ENCODE data around the gene CDH19. TPM values are rescaled to one million over a fixed set of nuclear protein-coding genes. Genes with fewer than 3 reads are reported as not detected.
A peak's percentile ranks its signal among the peaks of the same experiment; 100 is the strongest.
"Not testable (repeated sequence)": the region's sequence is repeated elsewhere in the genome, so short reads cannot be mapped to it uniquely, and the experiment has no call there.

The CDH19 gene
- total RNA-seq, 2 experiments from 2014 or later = not detected

DNA sequence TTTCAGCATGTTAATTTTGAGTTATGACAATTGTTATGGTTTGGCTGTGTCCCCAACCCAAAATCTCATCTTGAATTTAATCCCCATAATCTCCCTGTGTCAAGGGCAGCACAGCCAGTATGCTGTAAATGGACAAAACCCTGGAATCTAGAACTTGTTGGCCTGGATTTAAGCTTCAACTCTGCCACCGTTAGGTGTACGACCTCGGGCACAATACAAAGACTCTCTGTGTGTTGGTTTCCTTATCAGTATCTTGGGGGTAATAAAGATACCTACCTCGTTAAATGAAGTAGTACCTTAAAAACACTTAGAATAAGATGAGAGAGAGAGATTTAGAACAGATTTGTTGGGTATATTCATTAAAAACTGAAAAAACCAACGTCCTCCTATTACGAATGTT, 106.5 kb downstream of the CDH19 start:
- H3K4me3 Mint-ChIP-seq = no peak overlapping the region
- DNase-seq = no peak
- H3K4me1 Mint-ChIP-seq (ENCODE audit: low read depth) = no peaks in the 10 kb centered on the region
- no peaks in the 10 kb centered on the region for H3K27me3 Mint-ChIP-seq (ENCODE audit: low read depth)
- no peak overlapping the region for H3K27ac Mint-ChIP-seq
- peaks cover 3% of the 10 kb centered on the region for H3K9me3 Mint-ChIP-seq
- intact Hi-C loops (cut with micrococcal nuclease) = no loop called here
- CTCF ChIA-PET = interaction anchor here (0.7 kb wide), 1 partner anchor 357 kb away, joined by 3 read pairs; no protein-coding TSS in a partner anchor
- H3K36me3 Mint-ChIP-seq (ENCODE audit: low read depth) = no peaks in the 10 kb centered on the region

- no peaks in the 10 kb centered on the region for H3K27me3 Mint-ChIP-seq (ENCODE audit: low read depth)
- no peak overlapping the region for H3K4me3 Mint-ChIP-seq
- H3K27ac Mint-ChIP-seq = no peak overlapping the region
- no peaks in the 10 kb centered on the region for H3K36me3 Mint-ChIP-seq (ENCODE audit: low read depth)
- H3K9me3 Mint-ChIP-seq = peaks cover 1% of the 10 kb centered on the region
- peak; percentile 33 for DNase-seq
- H3K4me1 Mint-ChIP-seq (ENCODE audit: low read depth) = no peaks in the 10 kb centered on the region
- intact Hi-C loops (cut with micrococcal nuclease) = no loop called here
- CTCF ChIA-PET = no interaction called here
These were observed 108.0 kb downstream of the CDH19 start for GRCh38 chr18:66495844-66496243.

GRCh38 chr18:66473882-66474281, 130.0 kb downstream of the CDH19 start:
- CTCF ChIA-PET = no interaction called here

DNA sequence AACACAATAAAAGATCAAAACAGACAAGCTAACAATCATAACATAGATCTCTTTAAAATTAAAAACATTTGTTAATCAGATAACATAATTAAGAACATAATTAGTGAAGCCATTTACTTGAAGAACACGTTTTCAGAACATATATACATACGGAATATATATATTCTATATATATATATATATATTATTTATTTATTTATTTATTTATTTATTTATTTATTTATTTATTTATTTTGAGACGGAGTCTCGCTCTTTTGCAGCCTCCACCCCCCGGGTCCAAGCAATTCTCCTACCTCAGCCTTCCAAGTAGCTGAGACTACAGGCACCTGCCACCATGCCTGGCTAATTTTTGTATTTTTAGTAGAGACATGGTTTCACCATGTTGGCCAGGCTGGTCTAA, 137.7 kb downstream of the CDH19 start:
- intact Hi-C loops (cut with micrococcal nuclease); DNase-seq; H3K4me3 Mint-ChIP-seq; H3K9me3 Mint-ChIP-seq; H3K27me3 Mint-ChIP-seq (ENCODE audit: low read depth); H3K4me1 Mint-ChIP-seq (ENCODE audit: low read depth); H3K36me3 Mint-ChIP-seq (ENCODE audit: low read depth); CTCF ChIA-PET; H3K27ac Mint-ChIP-seq: not testable (repeated sequence)

More at GRCh38 chr18:66473882-66474281, 130.0 kb downstream of the CDH19 start:
- no peak for DNase-seq
- H3K36me3 Mint-ChIP-seq (ENCODE audit: low read depth) = no peaks in the 10 kb centered on the region
- no peak overlapping the region for H3K4me3 Mint-ChIP-seq
- H3K9me3 Mint-ChIP-seq = peaks cover 6% of the 10 kb centered on the region
- H3K27me3 Mint-ChIP-seq (ENCODE audit: low read depth) = no peaks in the 10 kb centered on the region
- intact Hi-C loops (cut with micrococcal nuclease) = no loop called here
- H3K4me1 Mint-ChIP-seq (ENCODE audit: low read depth) = no peaks in the 10 kb centered on the region
- H3K27ac Mint-ChIP-seq = no peak overlapping the region

DNA sequence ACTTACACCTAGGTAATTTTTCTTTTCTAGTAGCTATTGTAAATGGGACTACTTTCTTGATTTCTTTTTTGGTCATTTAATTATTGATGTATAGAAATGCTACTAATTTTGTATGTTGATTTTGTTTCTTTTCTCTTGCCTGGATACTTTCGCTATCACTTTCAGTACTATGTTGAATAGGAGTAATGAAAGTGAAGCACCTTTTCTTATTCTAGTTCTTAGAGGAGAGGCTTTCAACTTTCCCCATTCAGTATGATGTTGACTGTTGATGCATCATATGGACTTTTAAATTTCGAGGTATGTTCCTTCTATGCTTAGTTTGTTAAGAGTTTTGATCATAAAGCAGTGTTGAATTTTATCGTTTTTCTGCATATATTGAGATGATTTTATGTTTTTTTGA, 142.5 kb downstream of the CDH19 start:
- Mint-ChIP-seq H3K36me3 (ENCODE audit: low read depth) (no peaks in the 10 kb centered on the region), H3K27ac (no peak overlapping the region), H3K27me3 (ENCODE audit: low read depth) (no peaks in the 10 kb centered on the region), H3K4me3 (no peak overlapping the region), H3K9me3 (peaks cover 7% of the 10 kb centered on the region), H3K4me1 (ENCODE audit: low read depth) (no peaks in the 10 kb centered on the region)
- no peak for DNase-seq
- intact Hi-C loops (cut with micrococcal nuclease) = no loop called here
- CTCF ChIA-PET = no interaction called here

DNA sequence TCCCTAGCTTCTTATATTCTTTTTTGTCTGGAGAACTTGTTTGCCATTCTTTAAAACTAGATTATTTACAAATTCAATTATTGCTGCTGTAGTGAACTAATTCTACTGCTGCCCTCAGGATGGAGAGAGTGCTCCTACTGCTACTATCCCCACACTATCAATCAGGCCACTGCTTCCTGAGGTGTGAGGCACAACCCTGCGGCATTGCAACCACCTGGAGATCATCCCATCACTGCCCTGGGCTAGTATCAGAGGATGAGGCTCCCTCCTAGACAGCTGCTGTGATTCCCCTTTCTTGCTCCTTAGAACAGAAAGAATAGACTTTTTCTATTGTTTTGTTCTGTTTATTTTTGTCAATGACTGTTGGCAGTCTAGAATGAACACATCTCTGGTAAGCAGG, 146.6 kb downstream of the CDH19 start:
- CTCF ChIA-PET = no interaction called here
- Mint-ChIP-seq H3K27me3 (ENCODE audit: low read depth) (no peaks in the 10 kb centered on the region), H3K4me3 (no peak overlapping the region), H3K27ac (no peak overlapping the region), H3K9me3 (peaks cover 11% of the 10 kb centered on the region), H3K4me1 (ENCODE audit: low read depth) (no peaks in the 10 kb centered on the region), H3K36me3 (ENCODE audit: low read depth) (no peaks in the 10 kb centered on the region)
- intact Hi-C loops (cut with micrococcal nuclease) = no loop called here
- DNase-seq = no peak

All from activated naive CD4-positive, alpha-beta T cell treated with anti-CD3 and anti-CD28 coated beads for 36 hours (primary cell).